Keratinocyte (primary cell): Measurements from ENCODE around the gene SCGB1A1.

Experiments
- CTCF ChIP-seq, 3 experiments: IDR thresholded peaks in 1 of 3; conservative IDR thresholded peaks in 1 of 3; optimal IDR thresholded peaks in 1 of 3; 2 replicates in 2 of 3; 3 replicates in 1 of 3; pipeline versions ENCODE3 to v1.5.1; 2011; ENCODE audit warnings: low read length in 3 of 3, mild to moderate bottlenecking in 3 of 3, moderate library complexity in 2 of 3, control low read depth in 1 of 3, inconsistent platforms in 1 of 3; ENCODE audit not compliant: insufficient read depth in 2 of 3; ENCODE audit errors: extremely low read depth in 1 of 3
- EZH2 ChIP-seq: IDR thresholded peaks from one replicate; pipeline ENCODE4 v1.6.1; 2012; ENCODE audit warnings: inconsistent platforms, mild to moderate bottlenecking, low read length, moderate library complexity

- no peak for TF ChIP-seq CTCF (optimal IDR thresholded peaks at IDR 0.05 in 1 of 3, IDR thresholded peaks at IDR 0.05 in 1 of 3, conservative IDR thresholded peaks at IDR 0.05 in 1 of 3; ENCODE audit: extremely low read depth in 1 of 3, insufficient read depth in 2 of 3, low read length in 3 of 3)
- no peak for TF ChIP-seq EZH2
Observed at GRCh38 chr11:62373464-62374119, 45.2 kb upstream of the SCGB1A1 start.
